ENCODE measurements around the gene HIBCH. TPM values are rescaled to one million over a fixed set of nuclear protein-coding genes. Genes with fewer than 3 reads are reported as not detected.
"Not testable (repeated sequence)": the region's sequence is repeated elsewhere in the genome, so short reads cannot be mapped to it uniquely, and the experiment has no call there.

HIBCH gene
- total RNA-seq, 1 donor from 2014 or later: 27.1 TPM

- H3K9me3 Mint-ChIP-seq: no peaks in the 10 kb centered on the region
- intact Hi-C loops (cut with micrococcal nuclease): no loop called here
- no peak overlapping the region for H3K27ac Mint-ChIP-seq
- no peaks in the 10 kb centered on the region for H3K27me3 Mint-ChIP-seq (ENCODE audit: insufficient read depth)
- no peak overlapping the region for H3K4me3 Mint-ChIP-seq
- no peak for DNase-seq (ENCODE audit: low spot score)
- no peaks in the 10 kb centered on the region for H3K4me1 Mint-ChIP-seq (ENCODE audit: low read depth)
- H3K36me3 Mint-ChIP-seq (ENCODE audit: low read depth): no peaks in the 10 kb centered on the region
These were observed 156.8 kb downstream of the HIBCH start for GRCh38 chr2:190162851-190163250.

- Mint-ChIP-seq H3K27ac (no peak overlapping the region), H3K4me1 (ENCODE audit: low read depth) (no peaks in the 10 kb centered on the region), H3K9me3 (no peaks in the 10 kb centered on the region), H3K4me3 (no peak overlapping the region), H3K36me3 (ENCODE audit: low read depth) (no peaks in the 10 kb centered on the region), H3K27me3 (ENCODE audit: insufficient read depth) (no peaks in the 10 kb centered on the region)
- intact Hi-C loops (cut with micrococcal nuclease): no loop called here
- DNase-seq (ENCODE audit: low spot score): no peak
These were observed 160.2 kb downstream of the HIBCH start for GRCh38 chr2:190159453-190159852.

- DNase-seq (ENCODE audit: low spot score): no peak
- no peak overlapping the region for H3K4me3 Mint-ChIP-seq
- H3K36me3 Mint-ChIP-seq (ENCODE audit: low read depth): no peaks in the 10 kb centered on the region
- intact Hi-C loops (cut with micrococcal nuclease): no loop called here
- H3K4me1 Mint-ChIP-seq (ENCODE audit: low read depth): no peaks in the 10 kb centered on the region
- H3K9me3 Mint-ChIP-seq: no peaks in the 10 kb centered on the region
- no peak overlapping the region for H3K27ac Mint-ChIP-seq
- H3K27me3 Mint-ChIP-seq (ENCODE audit: insufficient read depth): no peaks in the 10 kb centered on the region
These were observed 160.7 kb downstream of the HIBCH start for GRCh38 chr2:190158798-190159434.

- intact Hi-C loops (cut with micrococcal nuclease); H3K36me3 Mint-ChIP-seq (ENCODE audit: low read depth); H3K27ac Mint-ChIP-seq; H3K4me1 Mint-ChIP-seq (ENCODE audit: low read depth); H3K4me3 Mint-ChIP-seq; H3K27me3 Mint-ChIP-seq (ENCODE audit: insufficient read depth); H3K9me3 Mint-ChIP-seq; DNase-seq (ENCODE audit: low spot score): not testable (repeated sequence)
These were observed 161.8 kb downstream of the HIBCH start for GRCh38 chr2:190157613-190158528.

- intact Hi-C loops (cut with micrococcal nuclease): no loop called here
- Mint-ChIP-seq H3K9me3 (no peaks in the 10 kb centered on the region), H3K36me3 (ENCODE audit: low read depth) (no peaks in the 10 kb centered on the region)
These were observed 163.0 kb downstream of the HIBCH start for GRCh38 chr2:190156530-190157212.

More at GRCh38 chr2:190156530-190157212, 163.0 kb downstream of the HIBCH start:
- Mint-ChIP-seq H3K27me3 (ENCODE audit: insufficient read depth) (no peaks in the 10 kb centered on the region), H3K4me3 (no peak overlapping the region), H3K4me1 (ENCODE audit: low read depth) (no peaks in the 10 kb centered on the region), H3K27ac (no peak overlapping the region)
- DNase-seq (ENCODE audit: low spot score): no peak

Other genes starting within 250 kb of the HIBCH start
- gene INPP1, start 23.8 kb upstream of the HIBCH start, total RNA-seq: 7.7 and 9.8 TPM in 2 replicates
- 45.8 and 46.8 TPM in 2 replicates for gene MFSD6, start 88.5 kb upstream of the HIBCH start, total RNA-seq
- gene NEMP2, start 214.9 kb upstream of the HIBCH start, total RNA-seq: 11.7 and 13.6 TPM in 2 replicates